Fibroblast of the aortic adventitia (primary cell): ENCODE measurements around the gene SLC17A5. TPM values are rescaled to one million over a fixed set of nuclear protein-coding genes. Genes with fewer than 3 reads are reported as not detected.
"Not testable (repeated sequence)": the region's sequence is repeated elsewhere in the genome, so short reads cannot be mapped to it uniquely, and the experiment has no call there.

ENCODE experiments used
- DNase-seq: peaks from one replicate; pipeline ENCODE4 v3.0.0-alpha.2; 2010; ENCODE audit warnings: low read depth
- H3K4me3 ChIP-seq: 2 replicates; pipeline ENCODE4 v1.5.1; 2011; ENCODE audit warnings: low read depth, mild to moderate bottlenecking, control low read depth, low read length, moderate library complexity
- total RNA-seq: library from RNA; depleted of rRNA; stranded (reverse); fragments of >200 nt; gene quantifications from 2 replicates; pipeline ENCODE4 v1.2.3, GENCODE V29; 2012; ENCODE audit warnings: low replicate concordance
- TF ChIP-seq, protein P1 (sequence below): IDR thresholded peaks from 2 replicates; pipeline ENCODE4 v1.5.1; 2011; ENCODE audit warnings: mild to moderate bottlenecking, low read length, control low read depth, inconsistent platforms; ENCODE audit not compliant: insufficient read depth

The SLC17A5 gene
- total RNA-seq, 1 donor: 38.2 TPM

DNA sequence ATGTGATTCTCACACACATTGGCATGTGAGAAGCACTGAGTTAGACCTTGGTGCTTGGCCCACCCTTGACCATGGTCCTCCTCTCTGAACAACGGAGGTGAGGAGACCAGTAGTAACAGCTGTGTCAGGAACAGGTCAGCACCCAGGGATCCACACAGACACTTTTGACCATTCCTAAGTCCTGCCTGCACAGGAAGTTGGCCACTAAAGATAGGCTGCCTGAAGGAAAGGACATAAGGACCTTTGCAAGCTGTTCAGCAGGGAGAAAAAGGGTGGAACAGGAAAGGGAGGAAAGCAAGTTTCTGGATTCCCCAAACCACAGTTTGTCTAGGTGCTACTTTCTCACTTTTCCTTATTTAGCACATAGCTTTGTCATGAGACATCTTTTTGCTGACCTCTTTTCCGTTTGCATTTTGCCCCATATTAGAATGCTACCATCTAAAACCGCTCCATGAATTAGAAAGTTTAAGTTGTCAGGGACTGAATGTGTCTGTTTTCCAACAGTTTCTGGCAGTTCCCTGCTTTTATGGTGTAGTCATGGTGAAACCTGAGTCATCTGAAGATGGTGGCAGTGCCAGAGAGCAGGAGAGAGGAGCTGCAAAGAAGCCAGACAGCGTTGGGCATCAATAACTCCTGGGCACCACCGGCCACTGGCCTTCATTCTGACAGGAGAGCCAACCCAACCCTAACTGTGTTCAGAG, 41.1 kb upstream of the SLC17A5 start:
- peak; percentile 72 for DNase-seq
- H3K4me3 ChIP-seq: peak overlapping the region; percentile 26
- TF ChIP-seq, protein P1, sequence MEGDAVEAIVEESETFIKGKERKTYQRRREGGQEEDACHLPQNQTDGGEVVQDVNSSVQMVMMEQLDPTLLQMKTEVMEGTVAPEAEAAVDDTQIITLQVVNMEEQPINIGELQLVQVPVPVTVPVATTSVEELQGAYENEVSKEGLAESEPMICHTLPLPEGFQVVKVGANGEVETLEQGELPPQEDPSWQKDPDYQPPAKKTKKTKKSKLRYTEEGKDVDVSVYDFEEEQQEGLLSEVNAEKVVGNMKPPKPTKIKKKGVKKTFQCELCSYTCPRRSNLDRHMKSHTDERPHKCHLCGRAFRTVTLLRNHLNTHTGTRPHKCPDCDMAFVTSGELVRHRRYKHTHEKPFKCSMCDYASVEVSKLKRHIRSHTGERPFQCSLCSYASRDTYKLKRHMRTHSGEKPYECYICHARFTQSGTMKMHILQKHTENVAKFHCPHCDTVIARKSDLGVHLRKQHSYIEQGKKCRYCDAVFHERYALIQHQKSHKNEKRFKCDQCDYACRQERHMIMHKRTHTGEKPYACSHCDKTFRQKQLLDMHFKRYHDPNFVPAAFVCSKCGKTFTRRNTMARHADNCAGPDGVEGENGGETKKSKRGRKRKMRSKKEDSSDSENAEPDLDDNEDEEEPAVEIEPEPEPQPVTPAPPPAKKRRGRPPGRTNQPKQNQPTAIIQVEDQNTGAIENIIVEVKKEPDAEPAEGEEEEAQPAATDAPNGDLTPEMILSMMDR: no peak

DNA sequence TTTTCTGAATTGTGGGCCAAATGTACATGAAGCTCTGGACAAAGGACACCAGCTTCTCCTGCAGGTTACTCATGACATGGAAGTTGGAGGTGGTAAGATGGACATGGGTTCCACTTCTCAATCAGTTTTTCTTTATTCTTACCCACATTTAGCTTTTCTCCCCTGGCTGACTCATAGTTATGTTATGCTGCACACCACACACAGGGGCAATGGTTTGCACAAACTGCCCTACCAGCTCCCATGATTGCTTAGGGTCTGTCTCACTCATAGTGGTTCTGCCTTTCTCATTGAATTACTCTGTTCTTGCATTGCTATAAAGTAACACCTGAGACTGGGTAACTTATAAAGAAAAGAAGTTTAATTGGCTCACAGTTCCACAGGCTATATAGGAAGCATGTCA, 37.7 kb upstream of the SLC17A5 start:
- TF ChIP-seq, protein P1: no peak

DNA sequence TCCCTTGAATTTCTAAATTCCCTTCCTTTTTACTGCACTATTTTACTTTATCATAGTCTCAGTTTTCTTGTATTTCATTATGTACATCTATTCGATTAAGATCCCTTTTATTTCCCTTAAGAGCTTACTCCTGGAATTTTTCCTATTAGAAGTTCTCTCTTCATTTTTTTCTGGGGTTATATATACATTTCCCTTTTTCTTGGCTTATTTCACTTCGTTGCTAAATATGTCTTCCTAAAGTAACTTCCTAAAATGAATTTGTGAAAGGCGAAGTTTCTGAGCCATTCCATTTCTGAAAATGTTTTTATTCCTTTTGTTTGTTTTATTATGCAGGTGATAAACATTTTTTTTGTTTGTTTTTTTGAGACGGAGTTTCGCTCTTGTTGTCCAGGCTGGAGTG, 36.3 kb upstream of the SLC17A5 start:
- no peak for DNase-seq
- H3K4me3 ChIP-seq: no peak overlapping the region
- TF ChIP-seq, protein P1: no peak

More for the DNA sequence above, 37.7 kb upstream of the SLC17A5 start:
- DNase-seq: no peak
- H3K4me3 ChIP-seq: no peak overlapping the region

DNA sequence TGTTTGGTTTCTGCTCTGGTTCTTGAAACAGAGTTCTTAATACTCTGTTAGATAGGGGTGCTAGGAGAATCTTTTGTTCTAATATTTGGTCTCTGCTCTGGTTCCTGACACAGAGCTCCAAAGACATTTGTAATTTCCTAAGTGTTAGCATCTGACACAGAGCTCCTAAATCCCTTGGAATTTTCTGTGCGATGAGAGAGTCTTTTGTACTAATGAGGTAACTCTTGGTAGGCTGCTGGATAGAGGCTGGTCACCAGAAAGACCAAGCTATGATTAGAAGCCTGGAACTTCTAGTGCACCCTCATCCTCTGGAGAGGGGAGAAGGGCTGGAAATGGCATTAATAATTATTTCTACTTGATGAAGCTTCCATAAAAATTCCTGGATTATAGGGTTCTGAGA, 34.6 kb upstream of the SLC17A5 start:
- no peak for DNase-seq
- TF ChIP-seq, protein P1: no peak
- H3K4me3 ChIP-seq: no peak overlapping the region

DNA sequence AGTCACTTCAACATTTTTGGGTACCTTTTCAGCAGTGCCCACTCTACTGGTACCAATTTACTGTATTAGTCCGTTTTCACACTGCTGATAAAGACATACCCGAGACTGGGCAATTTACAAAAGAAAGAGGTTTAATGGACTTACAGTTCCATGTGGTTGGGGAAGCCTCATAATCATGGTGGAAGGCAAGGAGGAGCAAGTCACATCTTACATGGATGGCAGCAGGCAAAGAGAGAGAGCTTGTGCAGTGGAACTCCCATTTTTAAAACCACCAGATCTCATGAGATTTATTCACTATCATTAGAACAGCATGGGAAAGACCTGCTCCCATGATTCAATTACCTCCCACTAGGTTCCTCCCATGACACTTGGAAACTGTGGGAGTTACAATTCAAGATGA, 29.8 kb upstream of the SLC17A5 start:
- H3K4me3 ChIP-seq, DNase-seq: not testable (repeated sequence)

DNA sequence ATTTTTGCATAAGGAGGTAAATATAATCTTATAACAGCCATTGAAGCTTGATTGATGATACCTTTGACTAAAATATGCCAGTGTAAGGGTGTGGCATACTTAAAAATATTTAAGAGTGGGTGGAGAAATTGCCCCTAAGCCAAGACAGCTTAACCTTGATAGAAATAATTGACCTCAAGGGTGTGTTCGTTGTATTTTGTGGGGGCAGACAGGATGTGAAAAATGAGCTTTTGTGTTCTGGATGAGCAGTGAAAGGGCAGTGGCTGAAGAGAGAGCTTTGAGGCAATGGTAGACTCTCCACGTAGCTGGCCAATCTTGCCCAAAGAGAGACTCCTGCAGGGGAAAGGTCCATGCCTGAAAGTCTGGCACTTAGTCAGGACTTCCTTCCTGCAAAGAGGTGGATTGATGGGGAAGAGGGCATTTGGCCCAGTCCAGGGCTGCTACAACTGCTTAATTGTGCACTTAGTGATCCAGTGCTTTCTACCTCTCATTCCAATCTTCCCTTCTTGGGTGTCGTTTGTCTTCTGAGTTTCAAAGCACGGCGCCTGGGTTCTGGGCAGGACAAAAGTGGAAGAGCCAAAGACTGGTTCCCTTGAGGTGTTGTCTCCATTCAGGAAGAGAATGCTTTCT, 26.6 kb upstream of the SLC17A5 start:
- TF ChIP-seq, protein P1: no peak
- peak; percentile 32 for DNase-seq
- no peak overlapping the region for H3K4me3 ChIP-seq

DNA sequence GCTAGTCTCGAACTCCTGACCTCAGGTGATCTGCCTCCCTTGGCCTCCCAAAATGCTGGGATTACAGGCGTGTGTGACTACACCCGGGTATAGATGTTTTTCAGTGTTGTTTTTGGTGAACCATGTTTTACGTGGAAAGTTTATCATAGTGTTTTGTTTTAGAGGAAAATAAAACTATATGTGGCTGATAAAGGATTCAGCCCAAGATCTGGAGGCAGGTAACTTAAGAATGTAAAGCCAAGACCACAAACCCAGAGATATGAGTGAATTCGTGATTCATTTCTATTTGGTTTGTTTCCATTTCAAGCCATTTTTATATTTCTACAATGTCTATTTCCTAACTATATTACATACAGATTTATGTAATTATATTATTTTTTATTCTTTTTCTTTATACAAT, 26.1 kb upstream of the SLC17A5 start:
- not testable (repeated sequence) for DNase-seq, H3K4me3 ChIP-seq

DNA sequence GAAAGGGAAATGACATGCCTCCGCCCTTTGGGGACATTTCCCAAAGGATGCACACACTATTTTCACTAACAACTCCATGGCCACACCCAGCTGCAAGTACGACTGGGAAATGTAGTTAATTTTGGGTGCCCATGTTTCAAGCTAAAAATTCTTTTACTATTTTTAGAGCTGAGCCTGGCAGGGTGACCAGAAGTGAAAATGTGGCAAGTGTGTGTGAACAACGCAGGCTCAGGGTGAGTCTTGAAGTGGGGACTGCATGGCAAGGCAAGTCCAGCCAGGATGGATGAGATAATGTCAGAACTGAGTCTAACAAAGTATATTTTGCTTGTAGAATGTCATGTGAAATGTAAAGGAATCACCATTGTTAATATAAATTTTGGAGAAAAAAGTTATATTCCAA, 25.2 kb upstream of the SLC17A5 start:
- H3K4me3 ChIP-seq: no peak overlapping the region
- TF ChIP-seq, protein P1: no peak
- DNase-seq: no peak
